Peyer's patch (tissue), 4 donors: ENCODE data around the gene MECP2. TPM values are rescaled to one million over a fixed set of nuclear protein-coding genes. Genes with fewer than 3 reads are reported as not detected.
"Not testable (repeated sequence)": the region's sequence is repeated elsewhere in the genome, so short reads cannot be mapped to it uniquely, and the experiment has no call there.

Source experiments
- DNase-seq, 3 donors: peaks; one replicate each; pipeline ENCODE4 v3.0.0-alpha.2; 2017 to 2019
- H3K27ac ChIP-seq, 4 donors: fragments of 200-600 bp; sonication (generic); one replicate each; pipeline ENCODE4 v1.5.1; 2016 to 2019
- H3K27me3 ChIP-seq, 2 donors: fragments of 200-600 bp; sonication (generic); one replicate each; pipeline ENCODE4 v1.5.1; 2019
- H3K36me3 ChIP-seq, 3 donors: fragments of 200-600 bp; sonication (generic); one replicate each; pipeline ENCODE4 v1.5.1; 2016 to 2019
- H3K4me1 ChIP-seq, 4 donors: fragments of 200-600 bp; sonication (generic); one replicate each; pipeline ENCODE4 v1.5.1; 2016 to 2019
- H3K4me3 ChIP-seq, 4 donors: fragments of 200-600 bp; sonication (generic); 1 replicate in 3 of 4; 2 replicates in 1 of 4; pipeline ENCODE4 v1.5.1; 2016 to 2019; ENCODE audit warnings: mild to moderate bottlenecking in 1 of 4
- H3K9me3 ChIP-seq, 4 donors: fragments of 200-600 bp; sonication (generic); one replicate each; pipeline ENCODE4 v1.5.1; 2016 to 2019; ENCODE audit warnings: mild to moderate bottlenecking in 1 of 4
- POLR2A ChIP-seq, 2 donors: fragments of 450-650 bp; IDR thresholded peaks; one replicate each; pipeline ENCODE4 v1.5.1; 2017; ENCODE audit warnings: antibody characterized with exemption in 2 of 2, mild to moderate bottlenecking in 2 of 2, moderate library complexity in 2 of 2
- total RNA-seq, 4 donors: library from RNA; depleted of rRNA; stranded (reverse); fragments of >200 nt; gene quantifications; one replicate each; pipeline ENCODE4 v1.1.0, GENCODE V29; 2016
- TF ChIP-seq, protein P1 (sequence below), 6 experiments: fragments of 450-650 bp in 4 of 6; fragments of 200-600 bp in 2 of 6; sonication (generic) in 1 of 6; IDR thresholded peaks; one replicate each; pipeline ENCODE4 v1.5.1; 2017 to 2019; ENCODE audit warnings: antibody characterized with exemption in 6 of 6, mild to moderate bottlenecking in 3 of 6, moderate library complexity in 1 of 6

MECP2 gene
- total RNA-seq, 4 donors from 2014 or later, result 39.8 to 147 (median 55.4) TPM

DNA sequence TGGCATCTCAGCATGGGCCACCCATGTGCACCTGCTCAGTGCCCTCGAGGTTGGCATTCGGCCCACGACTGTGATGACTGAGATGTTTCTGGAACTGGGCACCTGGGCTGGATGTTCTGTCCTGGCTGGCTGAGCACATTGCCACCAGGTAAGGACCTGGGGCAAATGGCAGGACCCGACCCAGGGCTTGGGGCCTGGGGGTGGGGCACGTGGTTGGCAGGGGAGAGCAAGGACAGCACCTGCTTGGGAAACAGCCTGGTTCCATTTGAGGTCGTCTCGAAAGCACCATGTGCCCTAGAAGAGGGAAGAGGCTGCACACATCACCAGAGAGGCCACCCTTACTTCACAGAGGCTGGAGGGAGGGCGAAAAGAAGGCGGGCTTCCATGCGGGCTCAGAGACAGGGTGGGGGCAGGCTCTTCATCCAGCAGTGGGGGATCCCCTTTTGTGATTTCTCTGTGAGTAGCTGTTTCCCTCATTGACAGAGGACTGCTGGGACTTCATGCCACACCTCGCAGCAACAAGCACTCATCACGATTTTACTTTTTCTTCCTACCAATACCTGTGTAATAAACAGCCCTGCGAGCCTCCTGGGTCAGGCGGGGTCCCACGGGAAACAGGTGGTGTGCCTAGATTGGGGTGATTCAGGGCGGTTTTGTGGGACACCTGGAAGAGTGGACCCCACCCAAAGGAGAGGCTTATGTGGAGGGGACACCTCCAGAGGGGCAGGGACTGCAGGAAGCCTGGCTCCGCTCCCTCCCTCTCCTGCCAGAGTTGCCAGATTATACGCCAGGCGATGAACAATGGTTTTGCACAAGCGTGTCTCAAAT, 113.0 kb downstream of the MECP2 start:
- Histone ChIP-seq H3K36me3 (no peaks in the 10 kb centered on the region), H3K4me1 (peaks cover 0 to 26% (median 4%) of the 10 kb centered on the region in 4 donors), H3K27ac (peak overlapping the region; percentile 76 to 84 (median 80)), H3K9me3 (no peaks in the 10 kb centered on the region), H3K4me3 (no peak overlapping the region), H3K27me3 (no peaks in the 10 kb centered on the region)
- DNase-seq, result no peak
- TF ChIP-seq POLR2A (IDR thresholded peaks at IDR 0.05), result no peak
- TF ChIP-seq, protein P1, sequence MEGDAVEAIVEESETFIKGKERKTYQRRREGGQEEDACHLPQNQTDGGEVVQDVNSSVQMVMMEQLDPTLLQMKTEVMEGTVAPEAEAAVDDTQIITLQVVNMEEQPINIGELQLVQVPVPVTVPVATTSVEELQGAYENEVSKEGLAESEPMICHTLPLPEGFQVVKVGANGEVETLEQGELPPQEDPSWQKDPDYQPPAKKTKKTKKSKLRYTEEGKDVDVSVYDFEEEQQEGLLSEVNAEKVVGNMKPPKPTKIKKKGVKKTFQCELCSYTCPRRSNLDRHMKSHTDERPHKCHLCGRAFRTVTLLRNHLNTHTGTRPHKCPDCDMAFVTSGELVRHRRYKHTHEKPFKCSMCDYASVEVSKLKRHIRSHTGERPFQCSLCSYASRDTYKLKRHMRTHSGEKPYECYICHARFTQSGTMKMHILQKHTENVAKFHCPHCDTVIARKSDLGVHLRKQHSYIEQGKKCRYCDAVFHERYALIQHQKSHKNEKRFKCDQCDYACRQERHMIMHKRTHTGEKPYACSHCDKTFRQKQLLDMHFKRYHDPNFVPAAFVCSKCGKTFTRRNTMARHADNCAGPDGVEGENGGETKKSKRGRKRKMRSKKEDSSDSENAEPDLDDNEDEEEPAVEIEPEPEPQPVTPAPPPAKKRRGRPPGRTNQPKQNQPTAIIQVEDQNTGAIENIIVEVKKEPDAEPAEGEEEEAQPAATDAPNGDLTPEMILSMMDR (IDR thresholded peaks at IDR 0.05), result no peak

DNA sequence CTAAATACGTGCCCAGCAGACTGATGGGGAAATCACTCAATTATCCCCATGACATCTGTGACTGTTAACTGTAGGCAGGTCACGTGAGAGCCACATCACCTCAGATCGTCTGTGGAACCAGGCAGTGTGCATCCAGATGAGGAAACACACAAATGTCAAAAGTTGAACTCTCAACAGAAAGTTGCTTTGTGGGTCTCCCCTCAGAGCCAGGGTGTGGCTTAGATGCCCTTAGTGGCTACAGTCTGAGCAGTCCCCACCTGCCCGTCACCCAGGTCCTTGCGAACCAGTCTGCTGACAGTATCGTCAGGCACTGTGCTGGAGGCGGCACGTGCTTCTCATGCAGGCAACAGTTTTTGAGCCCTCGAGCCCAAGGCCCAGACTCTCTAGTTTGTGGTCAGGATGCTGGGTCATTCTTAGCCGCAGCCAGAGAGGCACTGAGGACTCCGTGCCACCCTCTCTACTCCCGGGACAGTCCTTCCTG, 114.2 kb downstream of the MECP2 start:
- TF ChIP-seq, protein P1 (IDR thresholded peaks at IDR 0.05), result no peak
- TF ChIP-seq POLR2A (IDR thresholded peaks at IDR 0.05), result no peak
- H3K4me1 ChIP-seq, result peaks cover 0 to 26% (median 4%) of the 10 kb centered on the region in 4 donors
- H3K27ac ChIP-seq, result peak overlapping the region in 2 of 4 donors; percentile 79 to 84
- no peak overlapping the region for H3K4me3 ChIP-seq
- no peaks in the 10 kb centered on the region for H3K27me3 ChIP-seq
- DNase-seq, result no peak
- no peaks in the 10 kb centered on the region for H3K9me3 ChIP-seq
- no peaks in the 10 kb centered on the region for H3K36me3 ChIP-seq

DNA sequence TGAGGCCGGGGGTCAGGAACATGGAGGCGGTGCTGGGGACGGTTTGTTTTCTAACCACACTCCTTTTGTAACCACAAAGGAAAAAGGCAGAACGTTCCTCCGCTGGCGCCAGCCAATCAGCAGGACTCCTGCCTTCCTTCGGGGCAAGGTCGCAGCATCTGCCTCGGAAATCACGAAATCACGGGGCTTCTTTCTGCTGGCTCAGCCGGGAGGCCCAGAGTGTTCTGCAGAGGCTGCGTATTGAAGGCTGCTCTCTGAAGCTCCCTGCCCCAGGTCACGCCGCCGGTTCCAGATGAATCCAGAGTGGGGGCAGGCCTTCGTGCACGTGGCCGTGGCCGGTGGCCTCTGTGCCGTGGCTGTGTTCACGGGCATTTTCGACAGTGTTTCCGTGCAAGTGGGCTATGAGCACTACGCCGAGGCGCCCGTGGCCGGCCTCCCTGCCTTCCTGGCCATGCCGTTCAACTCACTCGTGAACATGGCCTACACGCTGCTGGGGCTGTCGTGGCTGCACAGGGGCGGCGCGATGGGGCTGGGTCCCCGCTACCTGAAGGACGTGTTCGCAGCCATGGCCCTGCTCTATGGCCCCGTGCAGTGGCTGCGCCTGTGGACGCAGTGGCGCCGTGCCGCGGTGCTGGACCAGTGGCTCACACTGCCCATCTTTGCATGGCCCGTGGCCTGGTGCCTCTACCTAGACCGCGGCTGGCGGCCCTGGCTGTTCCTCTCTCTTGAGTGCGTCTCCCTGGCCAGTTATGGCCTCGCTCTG, 115.6 kb downstream of the MECP2 start:
- Histone ChIP-seq H3K27ac (peak overlapping the region; percentile 40 to 79 (median 68)), H3K36me3 (no peaks in the 10 kb centered on the region), H3K4me3 (peak overlapping the region in 1 of 4 donors; percentile 20), H3K4me1 (peaks cover 0 to 26% (median 4%) of the 10 kb centered on the region in 4 donors), H3K27me3 (no peaks in the 10 kb centered on the region), H3K9me3 (no peaks in the 10 kb centered on the region)
- peak in 2 of 3 donors; percentile 69 to 88 for DNase-seq
- TF ChIP-seq POLR2A (IDR thresholded peaks at IDR 0.05), result no peak
- TF ChIP-seq, protein P1 (IDR thresholded peaks at IDR 0.05), result no peak

DNA sequence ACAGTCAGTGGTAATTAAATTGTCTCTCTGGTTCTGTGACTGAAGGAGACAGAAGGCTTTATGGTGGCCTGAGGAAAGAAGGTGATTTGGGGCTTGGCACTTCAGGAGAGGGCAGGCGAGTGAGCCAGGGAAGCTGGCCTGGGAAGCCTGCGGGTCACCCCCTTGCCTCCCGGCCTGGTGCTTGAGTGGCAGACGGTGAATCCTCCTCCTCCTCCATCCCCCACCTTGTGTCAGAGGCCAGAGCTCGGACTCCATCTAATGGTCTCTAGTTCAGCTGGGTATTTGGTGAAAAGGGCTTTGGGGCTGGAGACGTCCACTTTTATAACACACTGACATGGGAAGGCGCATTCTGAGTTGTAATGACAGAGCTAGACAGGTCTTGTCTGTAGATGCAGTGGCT, 116.3 kb downstream of the MECP2 start:
- DNase-seq, result no peak
- Histone ChIP-seq H3K27me3 (no peaks in the 10 kb centered on the region), H3K9me3 (no peaks in the 10 kb centered on the region), H3K36me3 (no peaks in the 10 kb centered on the region), H3K4me3 (peak overlapping the region in 1 of 4 donors; percentile 3), H3K4me1 (peaks cover 0 to 26% (median 4%) of the 10 kb centered on the region in 4 donors), H3K27ac (peak overlapping the region; percentile 40 to 79 (median 68))
- TF ChIP-seq, protein P1 (IDR thresholded peaks at IDR 0.05), result no peak
- no peak for TF ChIP-seq POLR2A (IDR thresholded peaks at IDR 0.05)

DNA sequence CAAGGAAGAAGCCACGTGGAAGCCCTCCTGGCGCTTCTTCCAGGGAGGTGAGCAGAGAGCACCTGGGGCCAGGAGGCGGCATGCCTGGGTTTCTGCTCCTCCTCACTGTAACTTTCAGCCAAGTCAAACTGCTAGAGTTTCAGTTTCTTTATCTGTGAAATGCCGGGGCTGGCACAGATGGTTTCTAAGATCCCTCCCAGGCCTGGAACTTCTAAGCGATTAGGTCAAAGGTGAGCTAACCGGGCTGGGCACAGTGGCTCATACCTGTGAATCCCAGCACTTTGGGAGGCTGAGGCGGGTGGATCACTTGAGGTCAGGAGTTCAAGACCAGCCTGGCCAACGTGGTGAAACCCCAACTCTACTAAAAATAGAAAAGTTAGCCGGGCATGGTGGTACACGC, 117.1 kb downstream of the MECP2 start:
- not testable (repeated sequence) for DNase-seq, H3K36me3 ChIP-seq

More for the DNA sequence above, 117.1 kb downstream of the MECP2 start:
- not testable (repeated sequence) for H3K27me3 ChIP-seq, H3K4me3 ChIP-seq, H3K9me3 ChIP-seq
- H3K27ac ChIP-seq, result peak overlapping the region; percentile 40 to 79 (median 68)
- peaks cover 0 to 26% (median 4%) of the 10 kb centered on the region in 4 donors for H3K4me1 ChIP-seq
